ENCODE results near the gene TBC1D10A.

- TF ChIP-seq TAF1 (IDR thresholded peaks at IDR 0.05; ENCODE audit: borderline replicate concordance, insufficient read depth, low read length): no peak
- no peak for TF ChIP-seq POLR2AphosphoS5 (IDR thresholded peaks at IDR 0.05; ENCODE audit: low read depth, low read length)
- TF ChIP-seq SIN3A (IDR thresholded peaks at IDR 0.05; ENCODE audit: borderline replicate concordance, insufficient read depth, low read length): no peak
- no peak for TF ChIP-seq REST (IDR thresholded peaks at IDR 0.05; ENCODE audit: insufficient read depth in 1 of 2, low read depth in 2 of 2, low read length in 2 of 2)
- TF ChIP-seq FOXP2 (optimal IDR thresholded peaks at IDR 0.05; ENCODE audit: borderline replicate concordance, extremely low read depth, extremely low read length, insufficient read depth): no peak
These were observed 38.9 kb downstream of the TBC1D10A start for GRCh38 chr22:30287648-30288418.
